HepG2 (cell line): ENCODE data around the gene CCL1. TPM values are rescaled to one million over a fixed set of nuclear protein-coding genes. Genes with fewer than 3 reads are reported as not detected.

Experiments
- AHR ChIP-seq: IDR thresholded peaks from 2 replicates; pipeline ENCODE4 v1.6.1; 2018; ENCODE audit warnings: missing genetic modification reagents, missing compliant biosample characterization
- ATM ChIP-seq: fragments of 450-650 bp; IDR thresholded peaks from 2 replicates; pipeline ENCODE4 v1.7.1; 2017; ENCODE audit warnings: mild to moderate bottlenecking, borderline replicate concordance
- BCL6 ChIP-seq: IDR thresholded peaks from 2 replicates; pipeline ENCODE4 v1.6.1; 2016; ENCODE audit warnings: missing genetic modification reagents, missing compliant biosample characterization
- ELF1 ChIP-seq: sonication (generic); formaldehyde crosslinking; IDR thresholded peaks from 2 replicates; pipeline ENCODE4 v1.4.0; 2020; ENCODE audit warnings: missing genetic modification reagents
- FOXK1 ChIP-seq: sonication (generic); formaldehyde crosslinking; IDR thresholded peaks from 2 replicates; pipeline ENCODE4 v1.4.0; 2020; ENCODE audit warnings: low read depth, missing genetic modification reagents, borderline replicate concordance
- FOXK2 ChIP-seq: fragments of 450-650 bp; IDR thresholded peaks from 2 replicates; pipeline ENCODE4 v1.6.1; 2016
- FOXP1 ChIP-seq, 2 experiments: fragments of 450-650 bp in 1 of 2; IDR thresholded peaks; 2 replicates each; pipeline ENCODE4 v1.6.1; 2017 to 2018; ENCODE audit warnings: antibody characterized with exemption in 1 of 2
- NFYB ChIP-seq: sonication (generic); formaldehyde crosslinking; IDR thresholded peaks from 2 replicates; pipeline ENCODE4 v1.4.0; 2020; ENCODE audit warnings: missing genetic modification reagents
- PPARG ChIP-seq: conservative IDR thresholded peaks from 2 replicates; pipeline ENCODE4 v1.6.1; 2016; ENCODE audit warnings: missing biosample characterization, missing genetic modification reagents
- RAD21 ChIP-seq: fragments of 450-650 bp; formaldehyde crosslinking; IDR thresholded peaks from 2 replicates; pipeline ENCODE4 v1.5.0; 2020; ENCODE audit warnings: mild to moderate bottlenecking
- REL ChIP-seq: sonication (generic); formaldehyde crosslinking; conservative IDR thresholded peaks from 2 replicates; pipeline ENCODE4 v1.8.0; 2022; ENCODE audit warnings: mild to moderate bottlenecking, missing genetic modification reagents, moderate library complexity
- RFXANK ChIP-seq: IDR thresholded peaks from 2 replicates; pipeline ENCODE4 v1.6.1; 2016
- TARDBP ChIP-seq: sonication (generic); formaldehyde crosslinking; IDR thresholded peaks from 2 replicates; pipeline ENCODE4 v1.8.0; 2022; ENCODE audit warnings: mild to moderate bottlenecking, missing genetic modification reagents
- TEAD3 ChIP-seq: optimal IDR thresholded peaks from 2 replicates; pipeline ENCODE3; 2016; ENCODE audit warnings: borderline replicate concordance
- ZNF234 ChIP-seq: sonication (generic); formaldehyde crosslinking; conservative IDR thresholded peaks from 2 replicates; pipeline ENCODE4 v1.5.1; 2020; ENCODE audit warnings: mild to moderate bottlenecking, missing genetic modification reagents
- ZNF24 ChIP-seq: fragments of 450-650 bp; IDR thresholded peaks from 2 replicates; pipeline ENCODE4 v1.6.1; 2017; ENCODE audit warnings: antibody characterized with exemption, mild to moderate bottlenecking
- ZNF329 ChIP-seq: sonication (generic); formaldehyde crosslinking; IDR thresholded peaks from 2 replicates; pipeline ENCODE4 v1.9.0; 2021; ENCODE audit warnings: low read depth, mild to moderate bottlenecking, missing genetic modification reagents
- ZNF331 ChIP-seq: sonication (generic); formaldehyde crosslinking; IDR thresholded peaks from 2 replicates; pipeline ENCODE4 v1.4.0; 2020; ENCODE audit warnings: missing genetic modification reagents
- ZNF451 ChIP-seq: sonication (generic); formaldehyde crosslinking; IDR thresholded peaks from 2 replicates; pipeline ENCODE4 v1.5.0; 2020; ENCODE audit warnings: mild to moderate bottlenecking, missing genetic modification reagents
- ZNF709 ChIP-seq: sonication (generic); formaldehyde crosslinking; IDR thresholded peaks from 2 replicates; pipeline ENCODE4 v1.5.0; 2020; ENCODE audit warnings: mild to moderate bottlenecking, missing genetic modification reagents
- ZSCAN25 ChIP-seq: sonication (generic); formaldehyde crosslinking; IDR thresholded peaks from 2 replicates; pipeline ENCODE4 v1.8.0; 2022; ENCODE audit warnings: mild to moderate bottlenecking, missing genetic modification reagents
- polyA plus RNA-seq, 8 experiments: library from polyadenylated mRNA; depleted of rRNA in 3 of 8; stranded (reverse) in 7 of 8; unstranded in 1 of 8; fragments of >200 nt; fragmentation: Illumina TruSeq in 4 of 8; extraction: Trizol in 4 of 8; gene quantifications; 2 replicates each; pipeline versions ENCODE4 v1.2.1 to v1.2.3, GENCODE V29; 2011 to 2016; ENCODE audit warnings: low read depth in 4 of 8, missing spikeins in 1 of 8, mixed read lengths in 1 of 8; ENCODE audit not compliant: insufficient read depth in 1 of 8
- total RNA-seq, 5 experiments: library from RNA; depleted of rRNA; stranded (reverse); fragments of >200 nt; fragmentation: Illumina TruSeq; extraction: Trizol; gene quantifications; 2 replicates each; pipeline ENCODE4 v1.2.3, GENCODE V29; 2016; ENCODE audit warnings: low read depth in 1 of 5
- TF ChIP-seq, protein P1 (sequence below): IDR thresholded peaks from 2 replicates; pipeline ENCODE4 v1.6.1; 2016
- TF ChIP-seq, protein P2 (sequence below): sonication (generic); formaldehyde crosslinking; IDR thresholded peaks from 2 replicates; pipeline ENCODE4 v1.4.0; 2020; ENCODE audit warnings: mild to moderate bottlenecking, missing genetic modification reagents
- TF ChIP-seq, protein P3 (sequence below): sonication (generic); formaldehyde crosslinking; IDR thresholded peaks from 2 replicates; pipeline ENCODE4 v1.5.0; 2020; ENCODE audit warnings: missing genetic modification reagents
- TF ChIP-seq, protein P4 (sequence below): sonication (generic); formaldehyde crosslinking; IDR thresholded peaks from 2 replicates; pipeline ENCODE4 v1.8.0; 2022; ENCODE audit warnings: missing genetic modification reagents, mild to moderate bottlenecking, borderline replicate concordance

Gene CCL1
- total and polyA plus RNA-seq, 2 of the 13 experiments (the other 11 are each of a cell fraction or from before 2014, with no cell fraction given) = not detected

GRCh38 chr17:34361478-34362061 is 1.5 kb downstream of the CCL1 start (continued):
- TF ChIP-seq ZNF329 (CRISPR knock-in tag) = no peak
- peak; percentile 8 for TF ChIP-seq TEAD3
- TF ChIP-seq ZNF24 = no peak
- TF ChIP-seq NFYB (CRISPR knock-in tag) = no peak
- no peak for TF ChIP-seq FOXP1 (IDR thresholded peaks at IDR 0.05)
- no peak for TF ChIP-seq FOXP1 (CRISPR knock-in tag; IDR thresholded peaks at IDR 0.05)
- TF ChIP-seq, protein P1, sequence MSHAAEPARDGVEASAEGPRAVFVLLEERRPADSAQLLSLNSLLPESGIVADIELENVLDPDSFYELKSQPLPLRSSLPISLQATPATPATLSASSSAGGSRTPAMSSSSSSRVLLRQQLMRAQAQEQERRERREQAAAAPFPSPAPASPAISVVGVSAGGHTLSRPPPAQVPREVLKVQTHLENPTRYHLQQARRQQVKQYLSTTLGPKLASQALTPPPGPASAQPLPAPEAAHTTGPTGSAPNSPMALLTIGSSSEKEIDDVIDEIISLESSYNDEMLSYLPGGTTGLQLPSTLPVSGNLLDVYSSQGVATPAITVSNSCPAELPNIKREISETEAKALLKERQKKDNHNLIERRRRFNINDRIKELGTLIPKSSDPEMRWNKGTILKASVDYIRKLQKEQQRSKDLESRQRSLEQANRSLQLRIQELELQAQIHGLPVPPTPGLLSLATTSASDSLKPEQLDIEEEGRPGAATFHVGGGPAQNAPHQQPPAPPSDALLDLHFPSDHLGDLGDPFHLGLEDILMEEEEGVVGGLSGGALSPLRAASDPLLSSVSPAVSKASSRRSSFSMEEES (CRISPR knock-in tag) = no peak
- TF ChIP-seq FOXK2 = no peak
- peak; percentile 27; the same call in 1 of the 2 replicates for TF ChIP-seq TARDBP (CRISPR knock-in tag)
- TF ChIP-seq PPARG = no peak
- TF ChIP-seq RFXANK (CRISPR knock-in tag) = no peak
- no peak for TF ChIP-seq ZNF451 (CRISPR knock-in tag)
- peak; percentile 95 for TF ChIP-seq RAD21 (CRISPR knock-in tag)
- TF ChIP-seq, protein P2, sequence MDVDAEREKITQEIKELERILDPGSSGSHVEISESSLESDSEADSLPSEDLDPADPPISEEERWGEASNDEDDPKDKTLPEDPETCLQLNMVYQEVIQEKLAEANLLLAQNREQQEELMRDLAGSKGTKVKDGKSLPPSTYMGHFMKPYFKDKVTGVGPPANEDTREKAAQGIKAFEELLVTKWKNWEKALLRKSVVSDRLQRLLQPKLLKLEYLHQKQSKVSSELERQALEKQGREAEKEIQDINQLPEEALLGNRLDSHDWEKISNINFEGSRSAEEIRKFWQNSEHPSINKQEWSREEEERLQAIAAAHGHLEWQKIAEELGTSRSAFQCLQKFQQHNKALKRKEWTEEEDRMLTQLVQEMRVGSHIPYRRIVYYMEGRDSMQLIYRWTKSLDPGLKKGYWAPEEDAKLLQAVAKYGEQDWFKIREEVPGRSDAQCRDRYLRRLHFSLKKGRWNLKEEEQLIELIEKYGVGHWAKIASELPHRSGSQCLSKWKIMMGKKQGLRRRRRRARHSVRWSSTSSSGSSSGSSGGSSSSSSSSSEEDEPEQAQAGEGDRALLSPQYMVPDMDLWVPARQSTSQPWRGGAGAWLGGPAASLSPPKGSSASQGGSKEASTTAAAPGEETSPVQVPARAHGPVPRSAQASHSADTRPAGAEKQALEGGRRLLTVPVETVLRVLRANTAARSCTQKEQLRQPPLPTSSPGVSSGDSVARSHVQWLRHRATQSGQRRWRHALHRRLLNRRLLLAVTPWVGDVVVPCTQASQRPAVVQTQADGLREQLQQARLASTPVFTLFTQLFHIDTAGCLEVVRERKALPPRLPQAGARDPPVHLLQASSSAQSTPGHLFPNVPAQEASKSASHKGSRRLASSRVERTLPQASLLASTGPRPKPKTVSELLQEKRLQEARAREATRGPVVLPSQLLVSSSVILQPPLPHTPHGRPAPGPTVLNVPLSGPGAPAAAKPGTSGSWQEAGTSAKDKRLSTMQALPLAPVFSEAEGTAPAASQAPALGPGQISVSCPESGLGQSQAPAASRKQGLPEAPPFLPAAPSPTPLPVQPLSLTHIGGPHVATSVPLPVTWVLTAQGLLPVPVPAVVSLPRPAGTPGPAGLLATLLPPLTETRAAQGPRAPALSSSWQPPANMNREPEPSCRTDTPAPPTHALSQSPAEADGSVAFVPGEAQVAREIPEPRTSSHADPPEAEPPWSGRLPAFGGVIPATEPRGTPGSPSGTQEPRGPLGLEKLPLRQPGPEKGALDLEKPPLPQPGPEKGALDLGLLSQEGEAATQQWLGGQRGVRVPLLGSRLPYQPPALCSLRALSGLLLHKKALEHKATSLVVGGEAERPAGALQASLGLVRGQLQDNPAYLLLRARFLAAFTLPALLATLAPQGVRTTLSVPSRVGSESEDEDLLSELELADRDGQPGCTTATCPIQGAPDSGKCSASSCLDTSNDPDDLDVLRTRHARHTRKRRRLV (CRISPR knock-in tag) = no peak
- no peak for TF ChIP-seq AHR (CRISPR knock-in tag)
- TF ChIP-seq FOXK1 (CRISPR knock-in tag) = peak; percentile 37; the same call in 1 of the 2 replicates
- TF ChIP-seq ZNF709 = no peak
- TF ChIP-seq, protein P3, sequence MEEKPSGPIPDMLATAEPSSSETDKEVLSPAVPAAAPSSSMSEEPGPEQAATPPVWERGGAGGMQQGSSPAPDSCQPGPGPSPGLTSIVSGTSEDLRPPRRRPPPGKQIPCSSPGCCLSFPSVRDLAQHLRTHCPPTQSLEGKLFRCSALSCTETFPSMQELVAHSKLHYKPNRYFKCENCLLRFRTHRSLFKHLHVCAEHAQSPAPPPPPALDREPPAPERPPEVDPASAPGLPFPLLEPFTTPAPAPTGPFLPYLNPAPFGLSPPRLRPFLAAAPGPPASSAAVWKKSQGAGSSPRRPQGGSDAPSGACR (CRISPR knock-in tag) = no peak
- TF ChIP-seq ELF1 (CRISPR knock-in tag) = no peak
- TF ChIP-seq REL (CRISPR knock-in tag) = no peak
- TF ChIP-seq, protein P4, sequence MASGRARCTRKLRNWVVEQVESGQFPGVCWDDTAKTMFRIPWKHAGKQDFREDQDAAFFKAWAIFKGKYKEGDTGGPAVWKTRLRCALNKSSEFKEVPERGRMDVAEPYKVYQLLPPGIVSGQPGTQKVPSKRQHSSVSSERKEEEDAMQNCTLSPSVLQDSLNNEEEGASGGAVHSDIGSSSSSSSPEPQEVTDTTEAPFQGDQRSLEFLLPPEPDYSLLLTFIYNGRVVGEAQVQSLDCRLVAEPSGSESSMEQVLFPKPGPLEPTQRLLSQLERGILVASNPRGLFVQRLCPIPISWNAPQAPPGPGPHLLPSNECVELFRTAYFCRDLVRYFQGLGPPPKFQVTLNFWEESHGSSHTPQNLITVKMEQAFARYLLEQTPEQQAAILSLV (CRISPR knock-in tag) = no peak
- no peak for TF ChIP-seq ATM
- no peak; the same call in 1 of the 2 replicates for TF ChIP-seq ZNF331 (CRISPR knock-in tag)
- TF ChIP-seq BCL6 (CRISPR knock-in tag) = no peak
- no peak for TF ChIP-seq ZSCAN25 (CRISPR knock-in tag)
- no peak for TF ChIP-seq ZNF234 (CRISPR knock-in tag)
